HFFc6 (cell line): ENCODE results near the gene SEC14L1. TPM values are rescaled to one million over a fixed set of nuclear protein-coding genes. Genes with fewer than 3 reads are reported as not detected.
A peak's percentile ranks its signal among the peaks of the same experiment; 100 is the strongest.

Experiments used
- DNase-seq: peaks from one replicate; pipeline ENCODE4 v3.0.0-alpha.2; 2018
- H3K27ac Mint-ChIP-seq: 2 replicates; pipeline ENCODE4 v1.8.0; 2020; ENCODE audit warnings: mild to moderate bottlenecking, mixed read lengths
- H3K27me3 Mint-ChIP-seq: 2 replicates; pipeline ENCODE4 v1.8.0; 2021; ENCODE audit warnings: mild to moderate bottlenecking, moderate library complexity, mixed read lengths; ENCODE audit not compliant: insufficient read depth
- H3K36me3 Mint-ChIP-seq: 2 replicates; pipeline ENCODE4 v1.8.0; 2021; ENCODE audit warnings: low read depth, mixed read lengths
- H3K4me1 Mint-ChIP-seq: 2 replicates; pipeline ENCODE4 v1.8.0; 2020; ENCODE audit warnings: low read depth, mixed read lengths
- H3K4me3 Mint-ChIP-seq: 2 replicates; pipeline ENCODE4 v1.8.0; 2020; ENCODE audit warnings: mild to moderate bottlenecking, moderate library complexity, mixed read lengths
- H3K9me3 Mint-ChIP-seq: 2 replicates; pipeline ENCODE4 v1.8.0; 2020; ENCODE audit warnings: mild to moderate bottlenecking, mixed read lengths
- CTCF ChIP-seq: fragments of 200-600 bp; sonication (generic); IDR thresholded peaks from 2 replicates; pipeline ENCODE4 v1.5.0; 2021; ENCODE audit warnings: antibody characterized with exemption, mild to moderate bottlenecking
- total RNA-seq, 6 experiments: library from RNA; stranded (reverse); fragmentation: NEBNext Ultra II Directional; extraction: Animal tissue kit (Norgen Biotek cat#: 25700); gene quantifications; 2 replicates in 1 of 6; 3 replicates in 5 of 6; pipeline ENCODE4 v1.2.3, GENCODE V29; 2021

Gene SEC14L1
- total RNA-seq, 6 experiments from 2014 or later, result 63.0 to 91.4 (median 75.0) TPM

- no peak for TF ChIP-seq CTCF
- H3K36me3 Mint-ChIP-seq, result peaks cover 47% of the 10 kb centered on the region
- no peak overlapping the region; the same call in 1 of the 2 replicates for H3K27ac Mint-ChIP-seq
- H3K9me3 Mint-ChIP-seq, result no peaks in the 10 kb centered on the region
- DNase-seq, result no peak
- H3K4me3 Mint-ChIP-seq, result no peak overlapping the region
- peaks cover 34% of the 10 kb centered on the region for H3K4me1 Mint-ChIP-seq
- peaks cover 2% of the 10 kb centered on the region; the same call in 1 of the 2 replicates for H3K27me3 Mint-ChIP-seq
These were observed 63.8 kb downstream of the SEC14L1 start for GRCh38 chr17:77204536-77204935.

GRCh38 chr17:77205396-77206125, 64.8 kb downstream of the SEC14L1 start:
- no peak for TF ChIP-seq CTCF
- DNase-seq, result no peak
- Mint-ChIP-seq H3K4me1 (peaks cover 34% of the 10 kb centered on the region), H3K4me3 (no peak overlapping the region), H3K36me3 (peaks cover 49% of the 10 kb centered on the region), H3K9me3 (no peaks in the 10 kb centered on the region), H3K27ac (peak overlapping the region; percentile 26; the same call in 1 of the 2 replicates), H3K27me3 (peaks cover 4% of the 10 kb centered on the region; the same call in 1 of the 2 replicates)

- peak overlapping the region; percentile 36 for H3K27ac Mint-ChIP-seq
- TF ChIP-seq CTCF, result no peak
- DNase-seq, result no peak
- peak overlapping the region; percentile 39; the same call in 1 of the 2 replicates for H3K4me3 Mint-ChIP-seq
- peaks cover 4% of the 10 kb centered on the region for H3K27me3 Mint-ChIP-seq
- no peaks in the 10 kb centered on the region for H3K9me3 Mint-ChIP-seq
- H3K36me3 Mint-ChIP-seq, result peaks cover 45% of the 10 kb centered on the region
- H3K4me1 Mint-ChIP-seq, result peaks cover 34% of the 10 kb centered on the region
These were observed 65.6 kb downstream of the SEC14L1 start for GRCh38 chr17:77206158-77206956.

- H3K4me1 Mint-ChIP-seq, result peaks cover 34% of the 10 kb centered on the region
- peak overlapping the region; percentile 75 for H3K27ac Mint-ChIP-seq
- H3K36me3 Mint-ChIP-seq, result peaks cover 45% of the 10 kb centered on the region
- peaks cover 4% of the 10 kb centered on the region for H3K27me3 Mint-ChIP-seq
- no peak for DNase-seq
- no peak overlapping the region for H3K4me3 Mint-ChIP-seq
- TF ChIP-seq CTCF, result no peak
- H3K9me3 Mint-ChIP-seq, result no peaks in the 10 kb centered on the region
These were observed 67.0 kb downstream of the SEC14L1 start for GRCh38 chr17:77207689-77208216.

GRCh38 chr17:77208217-77208808, 67.5 kb downstream of the SEC14L1 start:
- H3K27ac Mint-ChIP-seq, result peak overlapping the region; percentile 75
- H3K4me3 Mint-ChIP-seq, result peak overlapping the region; percentile 13; the same call in 1 of the 2 replicates

More at GRCh38 chr17:77208217-77208808, 67.5 kb downstream of the SEC14L1 start:
- H3K36me3 Mint-ChIP-seq, result peaks cover 45% of the 10 kb centered on the region
- DNase-seq, result peak; percentile 81
- peaks cover 34% of the 10 kb centered on the region for H3K4me1 Mint-ChIP-seq
- H3K27me3 Mint-ChIP-seq, result peaks cover 4% of the 10 kb centered on the region
- TF ChIP-seq CTCF, result peak; percentile 63
- no peaks in the 10 kb centered on the region for H3K9me3 Mint-ChIP-seq
